Brain microvascular endothelial cell (primary cell): ENCODE measurements around the gene IGDCC3.
"Not testable (repeated sequence)": the region's sequence is repeated elsewhere in the genome, so short reads cannot be mapped to it uniquely, and the experiment has no call there.

Experiments used
- DNase-seq: peaks from one replicate; pipeline ENCODE4 v3.0.0-alpha.2; 2020
- H3K27ac ChIP-seq: fragments of 250-450 bp; sonication (Bioruptor Pico); 2 replicates; pipeline ENCODE4 v1.5.1; 2020; ENCODE audit warnings: mild to moderate bottlenecking, moderate library complexity
- H3K27me3 ChIP-seq: fragments of 250-450 bp; sonication (Bioruptor Pico); replicated peaks from 2 replicates; pipeline ENCODE4 v1.5.1; 2020; ENCODE audit warnings: mild to moderate bottlenecking
- H3K36me3 ChIP-seq: fragments of 250-450 bp; sonication (Bioruptor Pico); replicated peaks from 2 replicates; pipeline ENCODE4 v1.5.1; 2020; ENCODE audit warnings: mild to moderate bottlenecking
- H3K4me3 ChIP-seq: 2 replicates; pipeline ENCODE4 v1.5.1; 2011; ENCODE audit warnings: low read depth, mild to moderate bottlenecking, control low read depth, low read length, moderate library complexity
- CTCF ChIP-seq: IDR thresholded peaks from 2 replicates; pipeline ENCODE4 v1.5.1; 2011; ENCODE audit warnings: low read depth, mild to moderate bottlenecking, moderate library complexity, low read length, control low read depth, inconsistent platforms; ENCODE audit errors: missing control alignments
- in situ Hi-C: cut with HindIII; loops from 2 replicates; pipeline ENCODE4 v1.10.0; 2017; ENCODE audit warnings: low sequenced_read_pairs, low pct_ligation_motif_present

The IGDCC3 gene

GRCh38 chr15:65354835-65355172, 23.0 kb downstream of the IGDCC3 start:
- Histone ChIP-seq H3K27ac (no peak overlapping the region), H3K4me3 (no peak overlapping the region), H3K27me3 (peaks cover 21% of the 10 kb centered on the region), H3K36me3 (no peaks in the 10 kb centered on the region)
- no peak for DNase-seq
- in situ Hi-C loops: no loop called here
- no peak for TF ChIP-seq CTCF

GRCh38 chr15:65351972-65352371, 25.8 kb downstream of the IGDCC3 start:
- peaks cover 19% of the 10 kb centered on the region for H3K27me3 ChIP-seq
- in situ Hi-C loops, DNase-seq, H3K36me3 ChIP-seq, H3K4me3 ChIP-seq, H3K27ac ChIP-seq: not testable (repeated sequence)

- peaks cover 6% of the 10 kb centered on the region for H3K27me3 ChIP-seq
- in situ Hi-C loops: no loop called here
- no peak for TF ChIP-seq CTCF
- no peaks in the 10 kb centered on the region for H3K36me3 ChIP-seq
- H3K27ac ChIP-seq: no peak overlapping the region
- H3K4me3 ChIP-seq: no peak overlapping the region
- no peak for DNase-seq
These were observed 28.5 kb downstream of the IGDCC3 start for GRCh38 chr15:65349338-65349737.

GRCh38 chr15:65347756-65348155, 30.0 kb downstream of the IGDCC3 start:
- H3K4me3 ChIP-seq, in situ Hi-C loops, DNase-seq, H3K27me3 ChIP-seq, H3K27ac ChIP-seq, H3K36me3 ChIP-seq: not testable (repeated sequence)

- DNase-seq: no peak
- TF ChIP-seq CTCF: no peak
- no peaks in the 10 kb centered on the region for H3K27me3 ChIP-seq
- no peak overlapping the region for H3K27ac ChIP-seq
- no peaks in the 10 kb centered on the region for H3K36me3 ChIP-seq
- in situ Hi-C loops: no loop called here
- H3K4me3 ChIP-seq: no peak overlapping the region
These were observed 30.8 kb downstream of the IGDCC3 start for GRCh38 chr15:65346856-65347598.

GRCh38 chr15:65344914-65345275, 32.9 kb downstream of the IGDCC3 start:
- Histone ChIP-seq H3K27me3 (no peaks in the 10 kb centered on the region), H3K4me3 (no peak overlapping the region), H3K27ac (no peak overlapping the region), H3K36me3 (no peaks in the 10 kb centered on the region)
- TF ChIP-seq CTCF: no peak
- DNase-seq: no peak
- in situ Hi-C loops: no loop called here

- in situ Hi-C loops: no loop called here
- Histone ChIP-seq H3K27ac (no peak overlapping the region), H3K4me3 (no peak overlapping the region), H3K36me3 (no peaks in the 10 kb centered on the region), H3K27me3 (no peaks in the 10 kb centered on the region)
- no peak for DNase-seq
- TF ChIP-seq CTCF: no peak
These were observed 33.4 kb downstream of the IGDCC3 start for GRCh38 chr15:65344214-65344913.
